ENCODE data around the gene CATSPERB. TPM values are rescaled to one million over a fixed set of nuclear protein-coding genes. Genes with fewer than 3 reads are reported as not detected.

Gene CATSPERB
- total and polyA plus RNA-seq, 9 of the 15 experiments (the other 6 are each of a cell fraction or from before 2014, with no cell fraction given) = 0.05 to 1.4 (median 0.89) TPM

DNA sequence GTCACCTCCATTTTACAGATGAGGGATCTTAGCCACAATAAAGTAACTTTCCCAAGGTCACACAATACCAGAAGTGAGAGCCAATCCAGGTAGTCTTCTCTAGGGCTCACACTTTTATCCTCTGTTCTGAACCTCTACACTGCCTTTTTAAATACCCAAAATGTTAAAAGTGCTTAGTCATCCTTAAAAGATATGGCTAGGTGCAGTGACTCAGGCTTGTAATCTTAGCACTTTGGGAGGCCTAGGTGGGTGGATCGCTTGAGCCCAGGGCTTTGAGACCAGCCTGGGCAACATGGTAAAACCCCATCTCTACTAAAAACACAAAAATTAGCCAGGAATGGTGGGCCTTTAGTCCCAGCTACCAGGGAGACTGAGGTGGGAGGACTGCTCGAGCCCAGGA lies 117.7 kb downstream of the CATSPERB start (continued):
- no peak for TF ChIP-seq ATF1 (CRISPR knock-in tag; IDR thresholded peaks at IDR 0.05)
- 0 out of 2 replicates have a peak, but pooled peaks have one; percentile 3 for TF ChIP-seq ATF1 (tag; IDR thresholded peaks at IDR 0.05)
- TF ChIP-seq, protein P1, sequence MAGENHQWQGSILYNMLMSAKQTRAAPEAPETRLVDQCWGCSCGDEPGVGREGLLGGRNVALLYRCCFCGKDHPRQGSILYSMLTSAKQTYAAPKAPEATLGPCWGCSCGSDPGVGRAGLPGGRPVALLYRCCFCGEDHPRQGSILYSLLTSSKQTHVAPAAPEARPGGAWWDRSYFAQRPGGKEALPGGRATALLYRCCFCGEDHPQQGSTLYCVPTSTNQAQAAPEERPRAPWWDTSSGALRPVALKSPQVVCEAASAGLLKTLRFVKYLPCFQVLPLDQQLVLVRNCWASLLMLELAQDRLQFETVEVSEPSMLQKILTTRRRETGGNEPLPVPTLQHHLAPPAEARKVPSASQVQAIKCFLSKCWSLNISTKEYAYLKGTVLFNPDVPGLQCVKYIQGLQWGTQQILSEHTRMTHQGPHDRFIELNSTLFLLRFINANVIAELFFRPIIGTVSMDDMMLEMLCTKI (IDR thresholded peaks at IDR 0.05; ENCODE audit: partially characterized antibody) = no peak
- TF ChIP-seq, protein P2, sequence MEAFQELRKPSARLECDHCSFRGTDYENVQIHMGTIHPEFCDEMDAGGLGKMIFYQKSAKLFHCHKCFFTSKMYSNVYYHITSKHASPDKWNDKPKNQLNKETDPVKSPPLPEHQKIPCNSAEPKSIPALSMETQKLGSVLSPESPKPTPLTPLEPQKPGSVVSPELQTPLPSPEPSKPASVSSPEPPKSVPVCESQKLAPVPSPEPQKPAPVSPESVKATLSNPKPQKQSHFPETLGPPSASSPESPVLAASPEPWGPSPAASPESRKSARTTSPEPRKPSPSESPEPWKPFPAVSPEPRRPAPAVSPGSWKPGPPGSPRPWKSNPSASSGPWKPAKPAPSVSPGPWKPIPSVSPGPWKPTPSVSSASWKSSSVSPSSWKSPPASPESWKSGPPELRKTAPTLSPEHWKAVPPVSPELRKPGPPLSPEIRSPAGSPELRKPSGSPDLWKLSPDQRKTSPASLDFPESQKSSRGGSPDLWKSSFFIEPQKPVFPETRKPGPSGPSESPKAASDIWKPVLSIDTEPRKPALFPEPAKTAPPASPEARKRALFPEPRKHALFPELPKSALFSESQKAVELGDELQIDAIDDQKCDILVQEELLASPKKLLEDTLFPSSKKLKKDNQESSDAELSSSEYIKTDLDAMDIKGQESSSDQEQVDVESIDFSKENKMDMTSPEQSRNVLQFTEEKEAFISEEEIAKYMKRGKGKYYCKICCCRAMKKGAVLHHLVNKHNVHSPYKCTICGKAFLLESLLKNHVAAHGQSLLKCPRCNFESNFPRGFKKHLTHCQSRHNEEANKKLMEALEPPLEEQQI (IDR thresholded peaks at IDR 0.05) = no peak
- TF ChIP-seq DPF2 (IDR thresholded peaks at IDR 0.05) = peak; percentile 88
- TF ChIP-seq, protein P3, sequence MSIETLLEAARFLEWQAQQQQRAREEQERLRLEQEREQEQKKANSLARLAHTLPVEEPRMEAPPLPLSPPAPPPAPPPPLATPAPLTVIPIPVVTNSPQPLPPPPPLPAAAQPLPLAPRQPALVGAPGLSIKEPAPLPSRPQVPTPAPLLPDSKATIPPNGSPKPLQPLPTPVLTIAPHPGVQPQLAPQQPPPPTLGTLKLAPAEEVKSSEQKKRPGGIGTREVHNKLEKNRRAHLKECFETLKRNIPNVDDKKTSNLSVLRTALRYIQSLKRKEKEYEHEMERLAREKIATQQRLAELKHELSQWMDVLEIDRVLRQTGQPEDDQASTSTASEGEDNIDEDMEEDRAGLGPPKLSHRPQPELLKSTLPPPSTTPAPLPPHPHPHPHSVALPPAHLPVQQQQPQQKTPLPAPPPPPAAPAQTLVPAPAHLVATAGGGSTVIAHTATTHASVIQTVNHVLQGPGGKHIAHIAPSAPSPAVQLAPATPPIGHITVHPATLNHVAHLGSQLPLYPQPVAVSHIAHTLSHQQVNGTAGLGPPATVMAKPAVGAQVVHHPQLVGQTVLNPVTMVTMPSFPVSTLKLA (conservative IDR thresholded peaks at IDR 0.05) = no peak
- TF ChIP-seq, protein P4, sequence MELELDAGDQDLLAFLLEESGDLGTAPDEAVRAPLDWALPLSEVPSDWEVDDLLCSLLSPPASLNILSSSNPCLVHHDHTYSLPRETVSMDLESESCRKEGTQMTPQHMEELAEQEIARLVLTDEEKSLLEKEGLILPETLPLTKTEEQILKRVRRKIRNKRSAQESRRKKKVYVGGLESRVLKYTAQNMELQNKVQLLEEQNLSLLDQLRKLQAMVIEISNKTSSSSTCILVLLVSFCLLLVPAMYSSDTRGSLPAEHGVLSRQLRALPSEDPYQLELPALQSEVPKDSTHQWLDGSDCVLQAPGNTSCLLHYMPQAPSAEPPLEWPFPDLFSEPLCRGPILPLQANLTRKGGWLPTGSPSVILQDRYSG (tag; conservative IDR thresholded peaks at IDR 0.05; ENCODE audit: low read depth) = 0 out of 2 replicates have a peak, but pooled peaks have one; percentile 8
- TF ChIP-seq, protein P5, sequence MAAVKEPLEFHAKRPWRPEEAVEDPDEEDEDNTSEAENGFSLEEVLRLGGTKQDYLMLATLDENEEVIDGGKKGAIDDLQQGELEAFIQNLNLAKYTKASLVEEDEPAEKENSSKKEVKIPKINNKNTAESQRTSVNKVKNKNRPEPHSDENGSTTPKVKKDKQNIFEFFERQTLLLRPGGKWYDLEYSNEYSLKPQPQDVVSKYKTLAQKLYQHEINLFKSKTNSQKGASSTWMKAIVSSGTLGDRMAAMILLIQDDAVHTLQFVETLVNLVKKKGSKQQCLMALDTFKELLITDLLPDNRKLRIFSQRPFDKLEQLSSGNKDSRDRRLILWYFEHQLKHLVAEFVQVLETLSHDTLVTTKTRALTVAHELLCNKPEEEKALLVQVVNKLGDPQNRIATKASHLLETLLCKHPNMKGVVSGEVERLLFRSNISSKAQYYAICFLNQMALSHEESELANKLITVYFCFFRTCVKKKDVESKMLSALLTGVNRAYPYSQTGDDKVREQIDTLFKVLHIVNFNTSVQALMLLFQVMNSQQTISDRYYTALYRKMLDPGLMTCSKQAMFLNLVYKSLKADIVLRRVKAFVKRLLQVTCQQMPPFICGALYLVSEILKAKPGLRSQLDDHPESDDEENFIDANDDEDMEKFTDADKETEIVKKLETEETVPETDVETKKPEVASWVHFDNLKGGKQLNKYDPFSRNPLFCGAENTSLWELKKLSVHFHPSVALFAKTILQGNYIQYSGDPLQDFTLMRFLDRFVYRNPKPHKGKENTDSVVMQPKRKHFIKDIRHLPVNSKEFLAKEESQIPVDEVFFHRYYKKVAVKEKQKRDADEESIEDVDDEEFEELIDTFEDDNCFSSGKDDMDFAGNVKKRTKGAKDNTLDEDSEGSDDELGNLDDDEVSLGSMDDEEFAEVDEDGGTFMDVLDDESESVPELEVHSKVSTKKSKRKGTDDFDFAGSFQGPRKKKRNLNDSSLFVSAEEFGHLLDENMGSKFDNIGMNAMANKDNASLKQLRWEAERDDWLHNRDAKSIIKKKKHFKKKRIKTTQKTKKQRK (IDR thresholded peaks at IDR 0.05; ENCODE audit: borderline replicate concordance, low read depth, low read length) = no peak
- no peak for TF ChIP-seq MEIS2 (IDR thresholded peaks at IDR 0.05; ENCODE audit: partially characterized antibody)
- TF ChIP-seq ZSCAN29 (IDR thresholded peaks at IDR 0.05) = no peak
- TF ChIP-seq TAL1 (IDR thresholded peaks at IDR 0.05) = no peak
- 0 out of 2 replicates have a peak, but pooled peaks have one; percentile 20 for TF ChIP-seq MEF2D (tag; conservative IDR thresholded peaks at IDR 0.05; ENCODE audit: low read depth)
- TF ChIP-seq ZKSCAN1 (IDR thresholded peaks at IDR 0.05; ENCODE audit: low read depth, low read length) = no peak
- TF ChIP-seq NUFIP1 (IDR thresholded peaks at IDR 0.05; ENCODE audit: partially characterized antibody) = no peak
- no peak for TF ChIP-seq GABPB1 (CRISPR knock-in tag; IDR thresholded peaks at IDR 0.05)
- TF ChIP-seq CHCHD3 (CRISPR knock-in tag; IDR thresholded peaks at IDR 0.05) = no peak
- no peak for TF ChIP-seq ZNF324 (CRISPR knock-in tag; IDR thresholded peaks at IDR 0.05)
- TF ChIP-seq CREB1 (IDR thresholded peaks at IDR 0.05) = no peak
- TF ChIP-seq CREB1 (CRISPR knock-in tag; IDR thresholded peaks at IDR 0.05) = no peak
- TF ChIP-seq ZNF764 (CRISPR knock-in tag; IDR thresholded peaks at IDR 0.05; ENCODE audit: low read depth) = no peak
- TF ChIP-seq SRSF1 (IDR thresholded peaks at IDR 0.05; ENCODE audit: low read depth, low read length) = no peak
- TF ChIP-seq MCM2 (IDR thresholded peaks at IDR 0.05; ENCODE audit: low read depth) = no peak
